SK-N-SH (cell line): Measurements from ENCODE around the gene TSPYL2.

Source experiments
- CHD2 ChIP-seq: fragments of 150-350 bp; IDR thresholded peaks from 2 replicates; pipeline ENCODE4 v1.6.1; 2018; ENCODE audit warnings: low read length; ENCODE audit not compliant: partially characterized antibody
- ELF1 ChIP-seq: IDR thresholded peaks from 2 replicates; pipeline ENCODE4 v1.4.0; 2012
- EP300 ChIP-seq, 2 experiments: IDR thresholded peaks; 2 replicates each; pipeline versions ENCODE4 v1.4.0 to v1.6.1; 2012; ENCODE audit warnings: borderline replicate concordance in 1 of 2, low read depth in 1 of 2, low read length in 1 of 2
- GABPA ChIP-seq: IDR thresholded peaks from 2 replicates; pipeline ENCODE4 v1.4.0; 2012; ENCODE audit warnings: low read depth, mild to moderate bottlenecking
- GATA2 ChIP-seq: sonication (generic); formaldehyde crosslinking; IDR thresholded peaks from 2 replicates; pipeline ENCODE4 v1.5.0; 2020; ENCODE audit warnings: mild to moderate bottlenecking, missing genetic modification reagents
- MAX ChIP-seq: IDR thresholded peaks from 2 replicates; pipeline ENCODE4 v1.4.0; 2012; ENCODE audit warnings: low read depth
- RAD21 ChIP-seq: IDR thresholded peaks from 2 replicates; pipeline ENCODE4 v1.6.1; 2012; ENCODE audit warnings: mild to moderate bottlenecking, low read length
- RXRA ChIP-seq: IDR thresholded peaks from 2 replicates; pipeline ENCODE4 v1.4.0; 2012; ENCODE audit warnings: low read depth, mild to moderate bottlenecking, borderline replicate concordance
- SMC3 ChIP-seq: IDR thresholded peaks from 2 replicates; pipeline ENCODE4 v1.6.1; 2012; ENCODE audit warnings: low read depth, low read length, improper control_type of control experiment
- TAF1 ChIP-seq: IDR thresholded peaks from 2 replicates; pipeline ENCODE4 v1.6.1; 2012; ENCODE audit warnings: low read depth, mild to moderate bottlenecking, low read length, moderate library complexity, borderline replicate concordance
- TF ChIP-seq, protein P1 (sequence below): fragments of 200-600 bp; sonication (generic); IDR thresholded peaks from 2 replicates; pipeline ENCODE4 v1.6.1; 2017; ENCODE audit warnings: antibody characterized with exemption, mild to moderate bottlenecking, moderate library complexity

- TF ChIP-seq, protein P1, sequence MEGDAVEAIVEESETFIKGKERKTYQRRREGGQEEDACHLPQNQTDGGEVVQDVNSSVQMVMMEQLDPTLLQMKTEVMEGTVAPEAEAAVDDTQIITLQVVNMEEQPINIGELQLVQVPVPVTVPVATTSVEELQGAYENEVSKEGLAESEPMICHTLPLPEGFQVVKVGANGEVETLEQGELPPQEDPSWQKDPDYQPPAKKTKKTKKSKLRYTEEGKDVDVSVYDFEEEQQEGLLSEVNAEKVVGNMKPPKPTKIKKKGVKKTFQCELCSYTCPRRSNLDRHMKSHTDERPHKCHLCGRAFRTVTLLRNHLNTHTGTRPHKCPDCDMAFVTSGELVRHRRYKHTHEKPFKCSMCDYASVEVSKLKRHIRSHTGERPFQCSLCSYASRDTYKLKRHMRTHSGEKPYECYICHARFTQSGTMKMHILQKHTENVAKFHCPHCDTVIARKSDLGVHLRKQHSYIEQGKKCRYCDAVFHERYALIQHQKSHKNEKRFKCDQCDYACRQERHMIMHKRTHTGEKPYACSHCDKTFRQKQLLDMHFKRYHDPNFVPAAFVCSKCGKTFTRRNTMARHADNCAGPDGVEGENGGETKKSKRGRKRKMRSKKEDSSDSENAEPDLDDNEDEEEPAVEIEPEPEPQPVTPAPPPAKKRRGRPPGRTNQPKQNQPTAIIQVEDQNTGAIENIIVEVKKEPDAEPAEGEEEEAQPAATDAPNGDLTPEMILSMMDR = no peak
- TF ChIP-seq SMC3 (no peak), CHD2 (no peak), GATA2 (CRISPR knock-in tag) (no peak), ELF1 (no peak), GABPA (no peak), MAX (no peak), TAF1 (no peak), RAD21 (no peak), EP300 (IDR thresholded peaks at IDR 0.05; ENCODE audit: borderline replicate concordance in 1 of 2, low read depth in 1 of 2, low read length in 1 of 2) (no peak), RXRA (no peak)
Observed at GRCh38 chrX:53135581-53135980, 53.4 kb downstream of the TSPYL2 start.
